ENCODE data around the gene F10.
"Not testable (repeated sequence)": the region's sequence is repeated elsewhere in the genome, so short reads cannot be mapped to it uniquely, and the experiment has no call there.

F10 gene

DNA sequence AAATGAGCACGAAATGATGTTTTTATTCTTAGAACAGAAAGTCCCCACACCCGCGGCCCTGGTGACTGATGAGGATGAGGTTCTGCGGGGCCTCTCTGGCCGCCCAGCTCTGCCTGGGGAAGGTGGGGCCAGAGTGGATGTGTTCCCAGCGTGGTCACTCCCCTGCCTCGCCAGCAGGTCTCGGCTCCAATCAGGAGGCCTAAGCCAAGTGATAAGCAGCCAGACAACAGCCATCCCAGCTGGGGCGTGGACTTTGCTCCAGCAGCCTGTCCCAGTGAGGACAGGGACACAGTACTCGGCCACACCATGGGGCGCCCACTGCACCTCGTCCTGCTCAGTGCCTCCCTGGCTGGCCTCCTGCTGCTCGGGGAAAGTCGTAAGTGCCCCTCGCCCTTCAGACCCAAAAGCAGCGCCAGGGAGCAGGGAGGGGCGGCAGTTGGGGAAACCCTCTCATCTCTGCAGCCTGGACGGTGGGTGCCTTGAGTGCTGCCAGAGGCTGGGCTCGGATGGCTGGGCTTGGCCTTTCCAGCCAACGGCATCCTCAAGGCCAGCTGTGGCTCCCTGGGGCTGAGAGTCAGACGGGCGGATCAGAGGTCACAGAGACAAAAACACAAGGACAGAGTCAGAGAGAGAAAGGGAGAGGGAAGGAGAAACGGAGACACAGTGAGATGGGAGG lies at the start of gene F10:
F10 (plus strand) TSS at position 250 of the 676 bp plus-strand sequence; CDS start at position 307, 57 bp downstream.
- no peak for DNase-seq

DNA sequence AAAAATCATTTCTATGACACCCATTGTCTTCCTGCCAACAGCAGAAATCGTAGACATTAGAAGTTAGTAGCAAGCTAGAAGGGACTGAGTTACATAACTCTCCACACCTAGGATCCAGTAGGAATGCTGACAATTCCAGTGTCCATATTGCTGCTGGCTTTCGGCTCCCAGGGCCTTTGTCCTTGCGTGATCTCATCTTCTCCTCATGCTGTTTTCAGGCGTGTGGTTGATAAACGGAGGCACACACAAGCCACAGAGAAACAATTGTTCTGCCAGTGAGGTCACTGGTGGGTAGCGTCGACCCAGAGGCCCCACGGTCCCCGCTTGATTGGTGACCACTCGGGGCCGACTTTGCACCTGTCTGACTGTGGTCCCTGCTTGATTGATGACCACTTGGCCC lies 48.7 kb upstream of the F10 start:
- no peak for DNase-seq

DNA sequence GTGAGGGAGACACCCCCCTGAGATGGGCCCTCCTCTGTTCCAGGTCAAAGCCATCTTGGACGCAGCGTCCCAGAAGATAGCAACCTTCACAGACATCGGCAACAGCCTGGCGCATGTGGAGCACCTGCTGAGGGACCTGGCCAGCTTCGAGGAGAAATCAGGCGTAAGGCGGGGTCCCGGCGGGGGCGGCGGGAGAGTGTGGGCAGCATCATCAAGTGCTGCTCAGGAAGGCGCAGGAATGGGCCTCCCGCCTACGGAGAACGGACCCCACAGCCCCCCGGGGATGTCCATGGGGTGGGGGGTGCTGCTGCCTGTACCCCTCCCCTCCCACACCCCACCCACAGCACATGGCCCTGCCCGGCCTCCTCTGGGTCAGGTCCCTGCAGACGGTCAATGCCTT lies 48.2 kb upstream of the F10 start:
- no peak for DNase-seq

DNA sequence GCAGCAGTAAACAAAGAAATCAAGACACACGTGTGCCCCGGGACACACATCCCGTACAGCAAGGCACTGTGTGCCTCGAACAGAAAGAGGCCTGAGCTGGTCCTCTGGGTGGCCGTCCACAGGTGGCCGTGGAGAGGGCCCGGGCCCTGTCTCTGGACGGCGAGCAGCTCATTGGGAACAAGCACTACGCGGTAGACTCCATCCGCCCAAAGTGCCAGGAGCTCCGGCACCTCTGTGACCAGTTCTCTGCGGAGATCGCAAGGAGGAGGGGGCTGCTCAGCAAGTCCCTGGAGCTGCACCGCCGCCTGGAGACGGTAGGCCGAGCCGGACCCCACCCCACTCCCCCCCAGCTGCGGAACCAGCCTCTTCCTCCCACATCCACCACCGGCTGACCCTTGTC lies 47.7 kb upstream of the F10 start:
- DNase-seq: no peak

DNA sequence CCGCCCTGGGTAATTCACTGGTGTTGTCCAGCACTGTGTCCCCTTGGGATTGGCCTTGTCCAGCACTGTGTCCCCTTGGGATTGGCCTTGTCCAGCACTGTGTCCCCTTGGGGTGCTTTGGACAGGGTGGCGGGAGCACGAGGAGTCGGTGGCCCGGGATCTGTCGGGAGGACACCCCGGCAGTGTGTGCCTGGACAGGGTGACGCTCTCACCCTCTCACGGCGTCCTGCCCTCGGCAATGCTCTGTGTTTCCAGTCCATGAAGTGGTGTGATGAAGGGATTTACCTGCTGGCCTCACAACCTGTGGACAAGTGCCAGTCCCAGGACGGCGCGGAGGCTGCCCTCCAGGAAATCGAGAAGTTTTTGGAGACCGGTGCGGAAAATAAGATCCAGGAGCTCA lies 46.9 kb upstream of the F10 start:
- no peak for DNase-seq

DNA sequence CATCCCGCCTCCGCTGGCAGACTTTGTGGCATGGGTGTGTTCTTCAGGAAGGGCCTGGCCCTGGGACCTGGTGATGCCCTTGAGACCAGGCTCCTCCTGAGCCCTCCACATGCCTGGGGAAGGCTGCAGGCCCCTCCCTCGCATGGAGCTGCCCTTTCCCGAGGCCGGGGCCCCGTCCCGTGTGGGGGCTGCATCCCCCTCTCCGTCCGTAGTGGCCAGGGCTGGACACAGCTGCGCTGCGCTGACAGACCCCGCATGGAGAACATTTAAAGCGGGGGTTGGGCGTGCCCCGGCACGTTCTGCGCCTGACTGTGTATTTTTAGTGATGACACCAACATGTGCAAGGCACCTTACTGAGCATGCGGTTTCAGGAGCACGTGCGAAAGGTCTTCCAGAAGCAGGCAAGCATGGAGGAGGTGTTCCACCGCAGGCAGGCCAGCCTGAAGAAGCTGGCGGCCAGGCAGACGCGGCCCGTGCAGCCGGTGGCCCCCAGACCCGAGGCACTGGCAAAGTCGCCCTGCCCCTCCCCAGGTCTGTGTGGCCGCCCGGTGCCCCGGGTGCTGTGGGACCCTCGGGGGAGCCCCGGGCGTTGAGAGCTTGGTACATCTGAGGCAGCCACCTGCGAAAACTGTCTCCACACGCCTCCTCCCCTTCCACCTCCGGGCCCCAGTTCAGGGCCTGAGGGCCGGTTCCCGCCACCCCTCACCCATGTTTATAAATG lies 45.8 kb upstream of the F10 start:
- DNase-seq: no peak

DNA sequence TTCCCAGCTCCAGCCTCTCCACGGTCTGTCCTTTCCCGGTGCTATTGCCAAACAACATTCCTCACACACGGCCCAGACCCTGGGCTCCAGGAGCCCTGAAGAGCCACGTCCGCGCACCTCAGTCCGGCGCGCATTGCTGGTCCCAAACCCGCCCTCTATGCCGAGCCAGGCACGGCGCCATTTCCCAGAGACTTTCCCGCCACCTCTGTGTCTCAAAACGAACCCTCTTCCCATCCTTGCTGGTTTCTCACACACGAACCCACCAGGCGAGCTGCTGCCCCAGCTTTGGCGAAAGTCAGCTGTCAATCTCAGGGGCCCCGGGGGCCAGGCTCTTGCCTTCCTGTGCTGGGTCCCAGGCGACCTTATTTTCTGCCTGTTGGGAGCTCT lies 45.0 kb upstream of the F10 start:
- DNase-seq: no peak

DNA sequence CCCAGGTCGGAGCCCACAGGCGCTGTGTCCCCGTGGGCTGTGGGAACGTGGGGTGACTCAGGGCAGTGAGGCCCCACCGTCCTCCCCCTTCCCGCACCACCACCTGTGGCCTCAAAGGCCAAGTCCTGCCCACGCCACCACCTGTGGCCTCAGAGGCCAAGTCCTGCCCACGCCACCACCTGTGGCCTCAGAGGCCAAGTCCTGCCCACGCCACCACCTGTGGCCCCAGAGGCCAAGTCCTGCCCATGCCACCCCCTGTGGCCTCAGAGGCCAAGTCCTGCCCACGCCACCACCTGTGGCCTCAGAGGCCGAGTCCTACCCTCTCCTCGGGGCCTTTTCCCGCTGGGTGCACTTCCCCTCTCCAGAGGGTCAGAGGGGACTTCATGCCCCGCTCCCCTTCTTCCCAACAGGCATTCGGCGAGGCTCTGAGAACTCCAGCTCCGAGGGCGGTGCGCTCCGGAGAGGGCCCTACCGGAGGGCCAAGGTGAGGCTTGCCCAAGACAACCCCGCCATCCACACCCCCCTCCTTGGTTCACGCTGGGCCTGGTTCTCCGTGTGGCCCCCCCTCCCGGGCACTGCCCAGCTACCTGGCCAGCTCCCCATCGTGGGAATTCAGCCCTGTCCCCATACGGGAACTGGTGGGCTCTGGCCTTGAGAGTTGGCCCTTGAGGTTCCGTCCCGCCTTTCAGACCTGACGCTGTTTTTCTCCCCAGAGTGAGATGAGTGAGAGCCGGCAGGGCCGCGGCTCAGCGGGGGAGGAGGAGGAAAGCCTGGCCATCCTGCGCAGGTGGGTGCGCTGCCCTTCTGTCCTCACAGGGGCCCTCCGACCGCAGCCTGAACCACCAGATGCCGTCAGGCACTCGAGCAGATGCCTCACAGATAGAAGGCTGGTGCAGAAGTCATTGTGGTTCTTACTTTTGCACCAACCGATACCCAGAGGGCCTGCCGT lies 44.4 kb upstream of the F10 start:
- peak; percentile 64 for DNase-seq

DNA sequence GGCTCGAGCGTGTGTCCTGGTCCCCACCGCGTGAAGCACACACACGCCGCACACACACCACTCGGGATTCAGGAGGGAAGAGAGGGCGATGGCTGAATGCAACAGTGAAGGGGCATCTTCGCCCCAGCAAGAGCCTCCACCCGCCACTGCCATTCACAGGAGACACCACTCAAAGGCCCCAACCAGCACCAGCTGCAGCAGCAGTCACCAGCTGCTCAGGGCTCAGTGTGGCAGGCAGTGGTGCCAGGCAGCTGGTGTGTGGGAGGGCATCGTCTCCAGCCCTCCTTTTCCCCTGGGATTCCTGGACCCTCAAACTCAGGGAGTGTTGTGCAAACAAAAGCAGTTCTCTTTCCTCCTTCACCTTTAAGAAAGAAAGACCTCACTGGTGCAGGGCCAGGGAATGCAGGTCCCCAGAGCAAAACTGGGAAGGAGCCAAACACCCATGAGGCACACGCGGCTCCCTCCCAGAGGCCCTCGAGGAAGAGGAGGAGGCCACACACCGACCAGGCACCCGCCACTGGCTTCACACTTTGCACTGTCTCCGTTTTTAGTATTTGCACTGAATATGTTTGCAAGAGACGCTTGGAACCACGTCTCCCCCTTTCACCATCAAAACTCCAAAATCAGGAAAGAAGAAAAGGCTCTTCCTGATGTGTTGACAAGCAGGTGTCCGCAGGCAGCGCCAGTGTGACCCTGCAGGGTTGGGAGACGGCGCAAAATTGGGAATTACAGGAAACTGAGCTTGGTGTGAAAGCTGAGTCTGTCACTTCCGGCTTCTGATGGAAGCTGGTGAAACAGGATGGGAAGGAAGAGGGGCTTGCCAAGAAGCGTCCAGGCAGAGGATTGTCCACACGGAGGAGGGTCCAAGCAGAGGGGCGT lies 43.5 kb upstream of the F10 start:
- peak; percentile 70 for DNase-seq

DNA sequence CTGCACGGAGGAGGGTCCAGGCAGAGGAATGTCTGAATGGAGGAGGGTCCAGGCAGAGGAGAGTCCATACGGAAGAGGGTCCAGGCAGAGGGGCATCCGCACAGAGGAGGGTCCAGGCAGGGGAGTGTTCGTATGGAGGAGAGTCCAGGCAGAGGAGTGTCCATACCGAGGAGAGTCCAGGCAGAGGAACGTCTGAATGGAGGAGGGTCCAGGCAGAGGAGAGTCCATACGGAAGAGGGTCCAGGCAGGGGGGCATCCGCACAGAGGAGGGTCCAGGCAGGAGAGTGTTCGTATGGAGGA lies 42.9 kb upstream of the F10 start:
- DNase-seq: not testable (repeated sequence)

DNA sequence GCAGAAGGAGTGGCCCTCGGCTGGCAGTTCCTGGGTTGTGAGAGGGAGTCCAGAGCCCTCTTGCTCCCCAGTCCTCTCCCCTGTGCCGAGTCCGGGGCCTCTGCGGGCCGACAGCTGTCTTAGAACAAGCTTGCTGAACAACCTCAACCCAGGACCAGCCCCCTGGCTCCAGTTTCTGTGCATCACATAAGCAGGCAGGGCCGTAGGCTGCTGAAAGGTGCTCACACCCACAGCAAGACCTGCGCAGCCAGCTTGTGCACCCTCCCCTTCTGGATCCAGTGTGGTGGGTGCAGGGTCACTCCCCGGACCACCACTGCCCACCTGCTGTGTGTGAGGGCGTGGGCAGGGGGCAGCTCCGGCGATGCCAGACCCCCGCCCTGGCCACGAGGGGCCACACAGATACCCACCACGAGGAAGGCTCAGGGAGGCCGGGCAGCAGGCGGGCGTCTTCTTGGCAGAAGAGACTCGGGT lies 42.2 kb upstream of the F10 start:
- DNase-seq: no peak

DNA sequence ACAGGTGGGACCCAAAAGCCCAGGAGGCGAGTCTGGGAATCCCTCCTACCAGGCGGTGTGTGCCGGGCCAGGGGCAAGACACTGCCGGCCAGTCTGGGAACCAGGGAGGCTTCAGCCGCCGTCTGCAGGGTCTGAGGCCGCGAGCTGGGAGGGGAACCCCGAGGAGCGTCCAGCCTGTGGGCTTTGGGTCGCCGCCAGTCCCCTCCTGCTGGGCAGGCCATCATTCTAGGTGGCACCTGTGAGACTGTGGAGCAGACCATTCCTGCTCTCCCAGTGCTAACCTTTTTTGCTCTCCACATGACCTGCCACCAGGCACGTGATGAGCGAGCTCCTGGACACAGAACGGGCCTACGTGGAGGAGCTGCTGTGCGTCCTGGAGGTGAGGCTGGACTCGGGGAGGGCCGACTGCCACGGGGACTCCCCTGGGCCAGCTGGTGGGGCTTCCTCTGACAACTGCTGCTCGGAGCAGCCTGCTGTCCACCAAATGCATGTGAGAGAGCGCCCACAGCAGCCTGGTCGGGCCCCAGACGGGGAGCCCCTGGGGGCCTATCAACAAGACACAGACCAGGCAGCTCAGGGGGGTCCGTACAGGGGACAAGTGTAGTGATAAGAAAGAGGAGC lies 41.6 kb upstream of the F10 start:
- no peak for DNase-seq

DNA sequence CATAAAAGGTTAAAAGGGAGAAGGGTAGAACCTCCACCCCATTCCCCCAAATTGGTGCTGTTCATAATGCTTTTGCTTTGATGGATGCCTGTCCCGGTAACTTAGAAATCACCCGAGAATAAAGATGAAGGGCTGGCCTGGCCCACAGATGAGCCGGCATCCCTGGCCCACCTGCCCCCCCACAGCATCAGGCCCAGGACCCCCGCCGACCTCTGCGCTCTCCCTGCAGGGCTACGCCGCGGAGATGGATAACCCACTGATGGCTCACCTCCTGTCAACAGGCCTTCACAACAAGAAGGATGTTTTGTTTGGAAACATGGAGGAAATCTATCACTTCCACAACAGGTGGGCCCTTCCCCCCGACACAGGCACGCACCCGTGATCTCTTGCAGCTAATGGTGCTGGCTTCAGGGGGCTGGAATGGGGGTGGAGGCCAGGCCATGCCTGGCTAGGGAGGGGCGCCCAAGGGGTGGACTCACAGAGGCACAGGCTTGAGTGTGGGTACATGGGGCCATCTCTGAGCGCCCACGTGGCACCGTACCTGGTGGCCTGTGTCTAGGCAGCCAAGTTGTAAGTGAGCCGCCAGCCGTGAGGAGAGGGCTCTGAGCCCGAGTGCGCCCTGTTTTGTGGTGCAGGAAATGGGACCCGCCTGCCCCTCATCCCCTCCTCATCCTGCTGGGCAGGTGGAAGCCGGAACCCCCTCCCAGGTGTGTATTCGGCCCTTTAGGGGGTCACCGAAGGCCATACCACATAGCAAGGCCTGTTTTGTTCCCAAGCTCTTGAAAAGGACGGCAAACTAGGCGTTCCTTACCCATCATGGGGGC lies 40.2 kb upstream of the F10 start:
- DNase-seq: no peak

DNA sequence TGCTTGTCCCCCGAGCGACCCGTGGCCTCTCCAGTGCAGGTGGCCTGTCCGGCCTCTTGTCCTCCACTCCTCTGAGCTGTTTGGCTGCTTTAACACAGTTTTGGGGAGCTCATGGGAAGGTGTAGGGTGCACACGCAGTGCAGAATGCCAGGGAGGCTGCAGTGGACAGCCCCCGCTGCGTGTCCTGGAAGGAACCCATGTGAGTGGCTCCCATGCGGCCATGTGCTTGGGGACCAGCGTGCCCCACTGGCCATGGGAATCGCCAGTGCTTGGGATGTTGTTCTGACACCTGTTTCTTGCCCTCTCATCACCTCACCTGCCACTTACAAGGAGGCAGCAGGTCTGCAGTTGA lies 39.6 kb upstream of the F10 start:
- DNase-seq: no peak

DNA sequence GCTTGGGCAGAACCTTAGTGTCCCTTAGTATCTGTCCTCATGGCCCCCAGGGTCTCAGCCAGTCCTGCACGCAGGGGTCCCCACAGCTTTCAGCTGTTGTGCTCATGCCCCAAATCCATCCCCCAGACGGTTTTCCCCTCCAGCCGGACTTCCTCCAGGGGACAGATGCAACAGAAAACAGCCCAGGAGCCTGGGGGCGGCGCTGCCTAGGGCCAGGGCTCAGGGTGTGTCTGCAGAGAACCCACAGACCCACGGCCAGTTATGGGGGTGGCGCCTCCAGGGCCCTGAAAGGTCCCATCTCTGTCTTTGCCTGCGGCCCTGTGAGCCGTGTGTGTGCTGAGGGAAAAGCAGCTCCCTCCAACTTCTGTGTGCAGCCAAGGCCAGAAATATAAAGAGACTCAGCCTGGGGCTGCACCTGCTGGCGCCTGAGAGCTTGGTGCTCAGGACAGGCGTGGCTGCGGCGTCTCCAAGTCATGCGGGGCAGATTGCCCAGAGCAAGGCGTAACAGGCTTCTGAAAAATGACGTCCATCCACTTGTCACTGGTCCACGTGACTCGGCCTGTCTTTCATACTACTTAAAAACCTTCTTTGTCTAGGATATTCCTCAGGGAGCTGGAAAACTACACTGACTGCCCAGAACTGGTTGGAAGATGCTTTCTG lies 39.1 kb upstream of the F10 start:
- DNase-seq: no peak

DNA sequence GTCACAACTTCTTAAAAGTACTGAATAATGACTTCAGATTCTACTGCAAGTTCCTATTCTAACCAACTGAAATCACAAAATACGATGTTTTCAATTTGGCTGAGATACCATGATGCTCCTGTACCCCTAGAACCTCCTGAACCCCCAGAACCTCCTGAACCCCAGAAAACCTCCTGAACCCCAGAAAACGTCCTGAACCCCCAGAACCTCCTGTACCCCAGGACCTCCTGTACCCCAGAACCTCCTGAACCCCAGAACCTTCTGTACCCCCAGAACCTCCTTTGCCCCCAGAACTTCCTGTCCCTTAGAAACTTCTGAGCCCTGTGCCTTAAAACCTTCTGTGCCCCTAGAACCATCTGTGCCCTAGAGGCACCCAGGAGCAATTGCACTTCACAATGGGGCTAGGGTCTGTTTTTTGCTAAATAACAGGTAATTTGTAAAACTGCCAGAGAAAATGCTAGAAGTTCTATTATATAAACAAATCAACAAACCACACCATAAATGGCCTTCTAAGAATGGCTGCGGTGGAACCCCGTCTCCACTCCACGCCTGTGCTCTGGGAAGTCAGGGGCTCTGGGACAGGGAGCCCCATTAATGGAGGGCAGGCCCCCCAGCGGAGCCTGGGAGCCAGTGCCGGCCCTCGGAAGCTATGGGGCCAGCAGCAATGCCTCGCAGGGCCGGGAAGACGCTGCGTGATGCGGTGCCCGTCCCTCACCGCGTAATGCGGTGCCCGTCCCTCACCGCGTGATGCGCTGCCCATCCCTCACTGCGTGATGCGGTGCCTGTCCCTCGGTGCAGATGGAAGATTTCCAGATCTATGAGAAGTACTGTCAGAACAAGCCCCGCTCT lies 38.3 kb upstream of the F10 start:
- DNase-seq: no peak

DNA sequence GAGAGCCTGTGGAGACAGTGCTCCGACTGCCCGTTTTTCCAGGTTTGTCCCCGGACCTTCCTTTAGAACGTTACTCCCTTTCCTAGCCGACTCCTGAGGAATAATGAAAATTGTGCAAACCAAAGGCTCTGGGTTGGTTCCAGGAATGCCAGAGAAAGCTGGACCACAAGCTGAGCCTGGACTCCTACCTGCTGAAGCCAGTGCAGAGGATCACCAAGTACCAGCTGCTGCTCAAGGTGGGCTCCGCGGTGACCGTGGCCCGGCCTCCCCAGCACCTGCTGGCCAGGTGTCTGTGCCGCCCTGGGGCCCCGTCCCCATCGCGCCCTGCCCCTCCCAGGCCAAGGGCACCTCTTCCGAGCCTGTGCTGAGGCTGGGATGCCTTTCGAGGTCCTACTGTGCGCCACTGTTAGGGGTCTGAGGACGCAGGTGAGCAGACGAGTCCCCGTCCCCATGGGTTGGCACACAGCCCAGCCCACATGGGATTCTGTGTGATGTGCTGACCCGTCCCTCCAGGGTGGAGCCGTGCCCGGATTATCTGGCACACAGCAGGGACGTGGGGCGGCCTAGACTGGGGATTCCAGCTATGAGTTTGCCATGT lies 37.6 kb upstream of the F10 start:
- no peak for DNase-seq

DNA sequence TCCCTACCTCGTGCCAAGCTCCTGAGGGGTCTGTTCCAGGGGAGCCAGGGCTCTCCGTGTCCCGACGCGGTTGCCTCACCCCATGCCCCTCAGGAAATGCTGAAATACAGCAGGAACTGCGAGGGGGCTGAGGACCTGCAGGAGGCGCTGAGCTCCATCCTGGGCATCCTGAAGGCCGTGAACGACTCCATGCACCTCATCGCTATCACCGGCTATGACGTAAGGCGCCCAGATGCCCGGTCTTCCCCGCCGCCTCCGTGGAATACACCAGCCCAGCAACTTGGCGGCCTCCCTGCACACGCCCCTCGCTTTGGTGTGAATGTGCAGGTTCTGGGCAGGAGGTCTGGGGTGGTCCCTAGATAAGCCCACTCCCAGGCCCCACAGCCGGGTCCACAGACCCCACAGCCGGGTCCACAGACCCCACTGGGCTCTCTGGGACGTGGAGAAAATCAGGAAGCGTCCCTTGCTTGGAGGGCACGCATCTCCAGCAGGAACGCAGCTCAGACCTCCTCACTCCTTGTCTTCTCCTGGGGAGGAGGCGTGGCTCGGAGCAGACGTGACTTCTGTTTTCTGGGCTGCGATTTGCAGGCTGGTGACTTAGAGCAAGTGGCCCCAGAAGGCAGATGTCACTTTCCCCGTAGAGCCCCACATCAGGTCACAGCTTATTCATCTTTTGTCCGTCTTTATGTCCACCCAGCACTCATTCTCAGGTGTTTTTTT lies 36.4 kb upstream of the F10 start:
- no peak for DNase-seq
